Choroid plexus epithelial cell (primary cell): Measurements from ENCODE around the gene DYRK1A.

Experiments used
- DNase-seq: peaks from one replicate; pipeline ENCODE4 v3.0.0-alpha.2; 2010; ENCODE audit warnings: low read depth
- H3K4me3 ChIP-seq: 2 replicates; pipeline ENCODE4 v1.5.1; 2011; ENCODE audit warnings: low read depth, mild to moderate bottlenecking, control low read depth, low read length, moderate library complexity
- CTCF ChIP-seq: conservative IDR thresholded peaks from 2 replicates; pipeline ENCODE4 v1.5.1; 2011; ENCODE audit warnings: low read depth, mild to moderate bottlenecking, control low read depth, inconsistent platforms, low read length, moderate library complexity

DYRK1A gene

GRCh38 chr21:37435120-37435519, 68.5 kb downstream of the DYRK1A start:
- no peak overlapping the region for H3K4me3 ChIP-seq
- TF ChIP-seq CTCF: no peak
- peak; percentile 98 for DNase-seq

- TF ChIP-seq CTCF: no peak
- no peak overlapping the region for H3K4me3 ChIP-seq
- DNase-seq: no peak
Observed at GRCh38 chr21:37435711-37436110, 69.1 kb downstream of the DYRK1A start.

- TF ChIP-seq CTCF: no peak
- no peak overlapping the region for H3K4me3 ChIP-seq
Observed at GRCh38 chr21:37436174-37436573, 69.6 kb downstream of the DYRK1A start.

GRCh38 chr21:37437376-37438080, 71.0 kb downstream of the DYRK1A start:
- no peak overlapping the region for H3K4me3 ChIP-seq
- no peak for TF ChIP-seq CTCF
- no peak for DNase-seq

More at GRCh38 chr21:37436174-37436573, 69.6 kb downstream of the DYRK1A start:
- no peak for DNase-seq

- DNase-seq: no peak
- H3K4me3 ChIP-seq: no peak overlapping the region
- TF ChIP-seq CTCF: no peak
Observed at GRCh38 chr21:37443683-37444082, 77.1 kb downstream of the DYRK1A start.

GRCh38 chr21:37445228-37445627, 78.7 kb downstream of the DYRK1A start:
- no peak for TF ChIP-seq CTCF
- no peak overlapping the region for H3K4me3 ChIP-seq
- DNase-seq: no peak

- TF ChIP-seq CTCF: no peak
- no peak for DNase-seq
- H3K4me3 ChIP-seq: no peak overlapping the region
Observed at GRCh38 chr21:37446552-37446951, 80.0 kb downstream of the DYRK1A start.
